GM10266 (cell line): Measurements from ENCODE around the gene TPM2.

Source experiments
- DNase-seq: peaks from one replicate; pipeline ENCODE4 v3.0.0; 2012; ENCODE audit errors: extremely low spot score
- CTCF ChIP-seq: IDR thresholded peaks from 2 replicates; pipeline ENCODE4 v1.5.1; 2012; ENCODE audit warnings: mild to moderate bottlenecking, low read depth; ENCODE audit not compliant: control insufficient read depth, insufficient read depth; ENCODE audit errors: missing control alignments

The TPM2 gene

DNA sequence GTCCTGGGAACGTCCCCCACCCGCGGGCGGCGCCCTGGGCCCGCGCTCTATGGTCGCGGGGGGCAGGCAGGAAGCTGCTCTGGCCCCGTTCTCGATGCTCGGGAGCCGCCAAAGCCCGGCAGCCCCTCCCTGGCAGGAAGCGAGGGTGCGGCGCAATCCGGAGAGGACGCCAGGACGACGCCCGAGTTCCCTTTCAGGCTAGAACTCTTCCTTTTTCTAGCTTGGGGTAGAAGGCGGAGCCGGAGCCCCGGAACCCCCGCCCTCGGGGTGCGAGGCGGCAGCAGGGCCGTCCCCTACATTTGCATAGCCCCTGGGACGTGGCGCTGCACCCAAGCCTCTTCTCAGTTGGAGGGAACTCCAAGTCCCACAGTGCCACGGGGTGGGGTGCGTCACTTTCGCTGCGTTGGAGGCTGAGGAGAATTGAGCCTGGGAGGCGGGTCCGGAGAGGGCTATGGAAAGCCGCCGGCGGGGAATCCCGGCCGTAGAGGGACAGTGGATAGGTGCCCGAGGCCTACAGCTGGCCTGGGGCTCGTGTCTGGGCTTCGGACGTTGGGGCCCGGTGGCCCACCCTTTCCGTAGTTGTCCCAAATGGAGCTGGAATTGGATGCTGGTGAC is 42.6 kb upstream of the TPM2 start, which contains the start of the genes CREB3 and TLN1:
CREB3 (plus strand) TSS at position 482 of the 615 bp plus-strand sequence; CDS start at position 589, 107 bp downstream.
TLN1 (minus strand) TSS at position 11 of the 615 bp plus-strand sequence. CDS start 6,501 bp downstream, outside the sequence.
- TF ChIP-seq CTCF: peak; percentile 50
- peak; percentile 97 for DNase-seq

GRCh38 chr9:35731415-35732184 is 41.9 kb upstream of the TPM2 start:
- no peak for DNase-seq
- no peak for TF ChIP-seq CTCF

DNA sequence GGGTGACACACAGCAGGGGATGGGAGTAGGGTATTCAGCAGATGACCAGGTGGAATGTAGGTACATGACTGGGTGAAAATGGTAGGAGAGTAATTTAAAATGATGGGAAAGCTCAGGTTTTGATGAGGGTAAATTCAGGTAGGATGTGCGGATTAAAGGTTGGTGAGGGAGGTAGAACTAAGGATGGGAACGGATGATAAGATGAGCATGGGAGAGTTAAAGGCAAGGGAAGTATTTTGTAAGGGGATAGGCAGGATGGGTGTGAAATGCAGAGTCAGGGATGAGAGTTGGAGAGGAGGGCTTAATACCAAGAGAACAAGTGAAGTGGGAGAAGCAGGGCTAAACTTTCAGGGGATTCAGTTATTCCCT is 40.7 kb upstream of the TPM2 start:
- TF ChIP-seq CTCF: no peak
- DNase-seq: no peak

- DNase-seq: no peak
- peak; percentile 46 for TF ChIP-seq CTCF
These were observed 40.2 kb upstream of the TPM2 start for GRCh38 chr9:35729700-35730485.

DNA sequence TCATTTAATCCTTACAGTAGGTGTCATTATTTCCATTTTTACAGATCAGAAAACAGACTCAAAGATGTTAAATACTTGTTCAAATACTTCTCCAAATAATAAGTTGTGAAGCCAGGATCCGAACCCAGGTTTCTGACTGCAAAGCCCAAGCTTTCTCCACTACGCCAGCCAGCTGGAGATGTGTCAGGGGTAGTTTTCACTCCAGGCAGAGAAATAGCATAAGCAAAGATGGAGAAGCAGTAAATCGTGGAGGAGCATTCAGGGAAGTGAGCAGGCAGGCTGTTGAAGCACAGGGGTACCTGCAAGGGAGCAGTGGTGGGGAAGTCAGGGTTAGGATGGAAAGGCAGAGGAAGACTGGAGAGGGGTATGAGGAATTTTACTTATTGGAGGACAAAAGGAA is 39.4 kb upstream of the TPM2 start:
- no peak for TF ChIP-seq CTCF
- DNase-seq: no peak

DNA sequence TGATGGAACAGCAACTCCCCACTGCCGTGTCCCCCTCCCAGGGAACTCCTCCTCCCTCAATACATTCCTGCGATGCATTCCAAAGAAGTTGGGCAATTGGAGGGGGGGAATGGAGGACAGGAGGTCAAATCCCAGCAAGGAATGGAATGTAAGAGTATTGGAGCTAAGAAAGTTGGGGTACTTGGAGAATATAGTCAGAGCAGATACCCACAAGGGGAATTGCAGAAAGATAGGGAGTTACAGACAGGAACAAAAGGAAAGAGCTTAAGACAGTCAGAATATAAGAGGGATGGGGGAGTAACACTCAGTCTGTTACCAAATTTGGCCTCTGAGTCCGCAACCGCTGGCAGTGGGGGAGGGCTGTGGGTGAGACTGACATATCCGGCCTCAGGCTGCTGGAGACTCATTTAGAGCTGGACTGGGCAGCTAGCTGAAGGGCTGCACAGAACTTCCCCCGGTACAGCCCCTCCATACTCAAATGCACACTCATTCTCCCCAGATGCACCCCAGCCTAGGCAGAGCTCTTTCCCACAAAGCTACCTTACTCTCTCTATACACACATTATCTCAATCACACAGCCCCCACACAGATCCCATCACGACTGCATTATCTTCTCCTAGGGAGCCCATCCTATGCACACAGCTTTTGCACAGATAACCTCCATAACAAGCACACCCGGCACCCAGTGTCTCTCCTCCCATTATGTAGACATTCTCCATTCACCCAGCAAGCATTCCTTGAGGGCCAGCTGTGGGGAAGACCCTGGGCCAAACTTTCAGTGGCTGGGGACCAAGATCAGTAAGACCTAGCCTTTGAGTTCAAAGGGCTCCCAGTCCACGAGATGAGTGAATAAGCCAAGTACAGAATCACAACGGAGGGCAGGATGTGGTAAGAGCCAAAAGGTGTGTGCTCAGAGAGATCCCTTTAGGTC is 38.6 kb upstream of the TPM2 start:
- peak; percentile 76 for DNase-seq
- no peak for TF ChIP-seq CTCF
